K562 (cell line): ENCODE measurements around the gene TAF3.

Source experiments
- CHCHD3 ChIP-seq: fragments of 250-450 bp; sonication (Bioruptor Pico); IDR thresholded peaks from 2 replicates; pipeline ENCODE4 v2.1.2; 2022; ENCODE audit warnings: mild to moderate bottlenecking
- CREB1 ChIP-seq, 2 experiments: sonication (generic) in 1 of 2; formaldehyde crosslinking in 1 of 2; IDR thresholded peaks; 2 replicates each; pipeline versions ENCODE4 v1.6.1 to v1.8.0; 2012 to 2022; ENCODE audit warnings: inconsistent platforms in 1 of 2, mild to moderate bottlenecking in 1 of 2, missing genetic modification reagents in 1 of 2, moderate library complexity in 1 of 2
- DIDO1 ChIP-seq: fragments of 450-650 bp; IDR thresholded peaks from 2 replicates; pipeline ENCODE4 v1.6.1; 2016; ENCODE audit warnings: low read depth, missing biosample characterization, missing genetic modification characterization
- ELF1 ChIP-seq: fragments of 200-800 bp; sonication (Bioruptor generic); IDR thresholded peaks from 2 replicates; pipeline ENCODE4 v1.6.1; 2016; ENCODE audit warnings: missing genetic modification characterization, missing compliant biosample characterization
- MTA3 ChIP-seq: fragments of 450-650 bp; formaldehyde crosslinking; IDR thresholded peaks from 2 replicates; pipeline ENCODE4 v1.6.1; 2017; ENCODE audit warnings: mild to moderate bottlenecking, borderline replicate concordance
- POLR2AphosphoS5 ChIP-seq: IDR thresholded peaks from 2 replicates; pipeline ENCODE4 v1.6.1; 2011; ENCODE audit warnings: mild to moderate bottlenecking, low read depth, low read length, moderate library complexity; ENCODE audit not compliant: control insufficient read depth, insufficient read depth
- ZNF133 ChIP-seq: fragments of 250-450 bp; sonication (Bioruptor Pico); IDR thresholded peaks from 2 replicates; pipeline ENCODE4 v1.4.0; 2020; ENCODE audit warnings: mild to moderate bottlenecking
- TF ChIP-seq, protein P1 (sequence below): fragments of 250-450 bp; sonication (Bioruptor Pico); IDR thresholded peaks from 2 replicates; pipeline ENCODE4 v1.5.0; 2022; ENCODE audit warnings: mild to moderate bottlenecking

DNA sequence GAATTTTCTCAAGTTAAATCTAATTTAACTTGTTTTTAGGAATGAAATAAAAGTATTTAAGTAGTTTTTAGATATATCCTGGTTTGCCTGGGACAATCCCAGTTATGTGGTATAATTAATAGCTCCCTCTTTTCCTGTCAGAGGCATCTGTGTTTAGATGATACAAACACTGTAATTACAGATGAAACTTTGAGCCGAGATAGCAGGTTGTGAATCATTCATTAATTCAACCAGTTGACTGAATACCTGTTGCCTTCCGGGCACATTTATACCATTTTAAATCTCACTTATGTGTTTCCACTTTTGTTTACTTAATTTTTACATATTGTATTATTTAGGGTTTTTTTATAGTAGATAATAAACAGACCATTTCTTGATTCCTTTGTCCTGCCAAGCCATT is 154.1 kb downstream of the TAF3 start:
- TF ChIP-seq CHCHD3 (CRISPR knock-in tag) (no peak), POLR2AphosphoS5 (no peak), CREB1 (IDR thresholded peaks at IDR 0.05) (no peak), CREB1 (CRISPR knock-in tag; IDR thresholded peaks at IDR 0.05) (no peak), ZNF133 (CRISPR knock-in tag) (no peak), ELF1 (tag) (no peak), MTA3 (no peak), DIDO1 (no peak)
- TF ChIP-seq, protein P1, sequence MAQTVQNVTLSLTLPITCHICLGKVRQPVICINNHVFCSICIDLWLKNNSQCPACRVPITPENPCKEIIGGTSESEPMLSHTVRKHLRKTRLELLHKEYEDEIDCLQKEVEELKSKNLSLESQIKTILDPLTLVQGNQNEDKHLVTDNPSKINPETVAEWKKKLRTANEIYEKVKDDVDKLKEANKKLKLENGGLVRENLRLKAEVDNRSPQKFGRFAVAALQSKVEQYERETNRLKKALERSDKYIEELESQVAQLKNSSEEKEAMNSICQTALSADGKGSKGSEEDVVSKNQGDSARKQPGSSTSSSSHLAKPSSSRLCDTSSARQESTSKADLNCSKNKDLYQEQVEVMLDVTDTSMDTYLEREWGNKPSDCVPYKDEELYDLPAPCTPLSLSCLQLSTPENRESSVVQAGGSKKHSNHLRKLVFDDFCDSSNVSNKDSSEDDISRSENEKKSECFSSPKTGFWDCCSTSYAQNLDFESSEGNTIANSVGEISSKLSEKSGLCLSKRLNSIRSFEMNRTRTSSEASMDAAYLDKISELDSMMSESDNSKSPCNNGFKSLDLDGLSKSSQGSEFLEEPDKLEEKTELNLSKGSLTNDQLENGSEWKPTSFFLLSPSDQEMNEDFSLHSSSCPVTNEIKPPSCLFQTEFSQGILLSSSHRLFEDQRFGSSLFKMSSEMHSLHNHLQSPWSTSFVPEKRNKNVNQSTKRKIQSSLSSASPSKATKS (CRISPR knock-in tag): no peak
